NB4 (cell line): ENCODE results near the gene TMEM201.

Experiments
- DNase-seq: peaks from one replicate; pipeline ENCODE4 v3.0.0; 2010; ENCODE audit warnings: low read depth
- H3K4me3 ChIP-seq: one replicate; pipeline ENCODE4 v1.5.1; 2011; ENCODE audit warnings: mild to moderate bottlenecking, low read depth, low read length, moderate library complexity
- CTCF ChIP-seq: IDR thresholded peaks from one replicate; pipeline ENCODE4 v1.5.1; 2012; ENCODE audit warnings: low read depth, low read length
- MAX ChIP-seq: IDR thresholded peaks from 2 replicates; pipeline ENCODE4 v1.6.1; 2011; ENCODE audit warnings: low read depth, low read length
- MYC ChIP-seq: IDR thresholded peaks from 2 replicates; pipeline ENCODE4 v1.6.1; 2011; ENCODE audit warnings: low read depth, low read length
- POLR2A ChIP-seq: IDR thresholded peaks from 2 replicates; pipeline ENCODE4 v1.6.1; 2011; ENCODE audit warnings: mild to moderate bottlenecking; ENCODE audit not compliant: insufficient read length; ENCODE audit errors: extremely low read depth

Gene TMEM201

GRCh38 chr1:9592510-9593075, 3.9 kb downstream of the TMEM201 start:
- no peak for TF ChIP-seq POLR2A
- no peak for TF ChIP-seq MYC
- no peak for TF ChIP-seq MAX
- no peak for TF ChIP-seq CTCF
- DNase-seq: no peak

GRCh38 chr1:9593147-9593491, 4.4 kb downstream of the TMEM201 start:
- TF ChIP-seq MAX: no peak
- no peak for TF ChIP-seq MYC
- no peak for TF ChIP-seq POLR2A
- no peak for TF ChIP-seq CTCF
- DNase-seq: no peak
- no peak overlapping the region for H3K4me3 ChIP-seq

More at GRCh38 chr1:9592510-9593075, 3.9 kb downstream of the TMEM201 start:
- no peak overlapping the region for H3K4me3 ChIP-seq

GRCh38 chr1:9593492-9594465, 5.1 kb downstream of the TMEM201 start:
- no peak for TF ChIP-seq MAX
- no peak for TF ChIP-seq POLR2A
- no peak for TF ChIP-seq MYC
- no peak for TF ChIP-seq CTCF
- no peak overlapping the region for H3K4me3 ChIP-seq
- DNase-seq: peak; percentile 87

- no peak overlapping the region for H3K4me3 ChIP-seq
- TF ChIP-seq MAX (no peak), POLR2A (no peak), MYC (no peak), CTCF (no peak)
- DNase-seq: no peak
Observed at GRCh38 chr1:9594471-9595155, 5.9 kb downstream of the TMEM201 start.

- no peak for DNase-seq
- TF ChIP-seq MAX (no peak), MYC (no peak)
- H3K4me3 ChIP-seq: no peak overlapping the region
Observed at GRCh38 chr1:9595156-9595967, 6.7 kb downstream of the TMEM201 start.
